Measurements from ENCODE around the gene NUDT13. TPM values are rescaled to one million over a fixed set of nuclear protein-coding genes. Genes with fewer than 3 reads are reported as not detected.

NUDT13 gene
- total RNA-seq, 1 experiment from 2014 or later: 1.5 TPM

GRCh38 chr10:73076360-73077183 is 33.7 kb upstream of the NUDT13 start:
- Histone ChIP-seq H4K5ac (ENCODE audit: insufficient read length, low read depth, low read length) (no peak overlapping the region), H3K23me2 (ENCODE audit: insufficient read length, low read depth, low read length, poor library complexity, severe bottlenecking) (no peaks in the 10 kb centered on the region), H2BK120ac (ENCODE audit: low read depth, low read length, poor library complexity, severe bottlenecking) (no peak overlapping the region), H4K91ac (ENCODE audit: insufficient read length, low read depth, low read length) (no peak overlapping the region), H2BK20ac (ENCODE audit: low read depth, low read length, poor library complexity, severe bottlenecking) (no peak overlapping the region), H2BK12ac (ENCODE audit: insufficient read length, low read depth, low read length) (no peak overlapping the region), H3K9ac (ENCODE audit: extremely low read depth, insufficient read length, low read length) (no peak overlapping the region), H2BK15ac (ENCODE audit: low read depth, low read length) (no peak overlapping the region), H3K18ac (ENCODE audit: insufficient read length, low read depth, low read length) (no peak overlapping the region), H3K4me1 (ENCODE audit: insufficient read depth, low read length) (no peaks in the 10 kb centered on the region; the same call in 1 of the 2 replicates), H3K79me2 (ENCODE audit: insufficient read depth, low read length) (no peaks in the 10 kb centered on the region; the same call in 1 of the 2 replicates), H3K56ac (ENCODE audit: insufficient read length, low read depth, low read length) (no peak overlapping the region), H3K23ac (ENCODE audit: insufficient read length, low read depth, low read length) (no peak overlapping the region), H4K8ac (replicated peaks; ENCODE audit: insufficient read length, low read depth, low read length) (no peak overlapping the region), H3K9me3 (ENCODE audit: control insufficient read depth, low read depth, low read length) (no peaks in the 10 kb centered on the region), H2AK5ac (ENCODE audit: insufficient read length, low read length) (no peak overlapping the region), H3K27ac (ENCODE audit: insufficient read length, low read depth, low read length) (no peak overlapping the region), H2AFZ (ENCODE audit: low read length) (no peak overlapping the region), H4K20me1 (ENCODE audit: control insufficient read depth, insufficient read depth, insufficient read length) (no peaks in the 10 kb centered on the region), H3T11ph (ENCODE audit: low read length) (no peak overlapping the region), H3K27me3 (ENCODE audit: insufficient read depth, low read length) (no peaks in the 10 kb centered on the region), H3K14ac (ENCODE audit: insufficient read depth, low read length) (no peak overlapping the region), H3K4ac (ENCODE audit: low read depth, low read length) (no peak overlapping the region), H3K79me1 (ENCODE audit: insufficient read depth, low read depth, low read length, poor library complexity, severe bottlenecking) (peaks cover 4% of the 10 kb centered on the region), H3K4me2 (ENCODE audit: insufficient read depth, insufficient read length, low read length) (no peak overlapping the region), H2BK5ac (ENCODE audit: insufficient read length, low read length) (no peak overlapping the region)
- Mint-ChIP-seq H3K27me3 (ENCODE audit: low read depth) (no peaks in the 10 kb centered on the region), H3K4me1 (peaks cover 0 to 3% of the 10 kb centered on the region in 2 experiments; a peak in 1 of 4 replicates), H3K27ac (peak overlapping the region in 2 of 3 experiments; percentile 50 to 70; a peak in 5 of 7 replicates), H3K36me3 (ENCODE audit: insufficient read depth in 1 of 3, low read depth in 3 of 3) (peaks cover 6 to 20% (median 19%) of the 10 kb centered on the region in 3 experiments; a peak in 6 of 7 replicates), H3K4me3 (no peak overlapping the region), H3K9me3 (no peaks in the 10 kb centered on the region)
- TF ChIP-seq CTCF (conservative IDR thresholded peaks at IDR 0.05): no peak
- no CpG with 5 or more reads among the region's 6 CpGs for WGBS (ENCODE audit: extremely low coverage, insufficient read length, low lambda C conversion rate)
- DNase-seq: no peak

Measured in H9 (cell line).